ENCODE measurements around the gene FMO2. TPM values are rescaled to one million over a fixed set of nuclear protein-coding genes. Genes with fewer than 3 reads are reported as not detected.

FMO2 gene
- total RNA-seq, 2 donors from 2014 or later = 9.2 to 18.9 TPM

DNA sequence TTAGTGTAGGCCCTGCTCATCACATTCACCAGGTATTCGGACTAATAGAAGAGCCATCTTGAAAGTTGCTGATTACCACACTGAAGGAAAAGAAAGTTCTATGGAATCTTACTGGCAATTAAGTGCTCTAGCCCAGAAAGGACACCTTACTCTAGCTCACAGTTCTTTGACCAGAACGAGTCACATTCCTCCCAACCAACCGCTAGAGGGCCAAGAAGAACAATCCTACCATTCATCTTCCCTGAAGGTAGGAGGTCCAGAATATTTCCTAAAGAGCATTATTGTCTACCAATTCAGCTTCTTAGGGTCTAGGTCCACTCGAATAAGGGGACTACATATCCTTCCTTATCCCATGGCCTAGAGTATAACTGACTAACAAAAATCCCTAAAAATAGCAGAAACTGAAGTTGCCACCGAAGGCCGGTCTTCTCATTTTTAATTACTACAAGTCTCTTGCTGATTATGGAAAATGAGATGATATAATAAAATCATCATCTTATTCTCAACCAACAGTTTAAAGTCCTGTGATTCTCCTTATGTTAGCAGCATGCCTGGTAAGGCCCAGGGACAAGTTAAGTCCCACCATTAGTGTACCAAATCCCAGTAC lies 60.5 kb downstream of the FMO2 start:
- no peak overlapping the region for H3K27ac ChIP-seq
- TF ChIP-seq, protein P1, sequence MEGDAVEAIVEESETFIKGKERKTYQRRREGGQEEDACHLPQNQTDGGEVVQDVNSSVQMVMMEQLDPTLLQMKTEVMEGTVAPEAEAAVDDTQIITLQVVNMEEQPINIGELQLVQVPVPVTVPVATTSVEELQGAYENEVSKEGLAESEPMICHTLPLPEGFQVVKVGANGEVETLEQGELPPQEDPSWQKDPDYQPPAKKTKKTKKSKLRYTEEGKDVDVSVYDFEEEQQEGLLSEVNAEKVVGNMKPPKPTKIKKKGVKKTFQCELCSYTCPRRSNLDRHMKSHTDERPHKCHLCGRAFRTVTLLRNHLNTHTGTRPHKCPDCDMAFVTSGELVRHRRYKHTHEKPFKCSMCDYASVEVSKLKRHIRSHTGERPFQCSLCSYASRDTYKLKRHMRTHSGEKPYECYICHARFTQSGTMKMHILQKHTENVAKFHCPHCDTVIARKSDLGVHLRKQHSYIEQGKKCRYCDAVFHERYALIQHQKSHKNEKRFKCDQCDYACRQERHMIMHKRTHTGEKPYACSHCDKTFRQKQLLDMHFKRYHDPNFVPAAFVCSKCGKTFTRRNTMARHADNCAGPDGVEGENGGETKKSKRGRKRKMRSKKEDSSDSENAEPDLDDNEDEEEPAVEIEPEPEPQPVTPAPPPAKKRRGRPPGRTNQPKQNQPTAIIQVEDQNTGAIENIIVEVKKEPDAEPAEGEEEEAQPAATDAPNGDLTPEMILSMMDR (IDR thresholded peaks at IDR 0.05) = peak; percentile 41 to 72 (median 67)
- no peak for TF ChIP-seq POLR2A (IDR thresholded peaks at IDR 0.05)
- H3K36me3 ChIP-seq (replicated peaks in 1 of 2; ENCODE audit: insufficient read depth in 1 of 2, low read depth in 2 of 2) = no peaks in the 10 kb centered on the region
- no peak overlapping the region for H3K4me3 ChIP-seq
- 33 to 35% methylated on average over 6 of the region's 6 CpGs for WGBS, 2 donors
- intact Hi-C loops (cut with DNase I) = no loop called here
- no peaks in the 10 kb centered on the region for H3K9me3 ChIP-seq
- DNase-seq (peak; percentile 34 to 54 (median 48)), ATAC-seq (peak; percentile 77)
- no peaks in the 10 kb centered on the region for H3K4me1 ChIP-seq
- H3K27me3 ChIP-seq = no peaks in the 10 kb centered on the region

DNA sequence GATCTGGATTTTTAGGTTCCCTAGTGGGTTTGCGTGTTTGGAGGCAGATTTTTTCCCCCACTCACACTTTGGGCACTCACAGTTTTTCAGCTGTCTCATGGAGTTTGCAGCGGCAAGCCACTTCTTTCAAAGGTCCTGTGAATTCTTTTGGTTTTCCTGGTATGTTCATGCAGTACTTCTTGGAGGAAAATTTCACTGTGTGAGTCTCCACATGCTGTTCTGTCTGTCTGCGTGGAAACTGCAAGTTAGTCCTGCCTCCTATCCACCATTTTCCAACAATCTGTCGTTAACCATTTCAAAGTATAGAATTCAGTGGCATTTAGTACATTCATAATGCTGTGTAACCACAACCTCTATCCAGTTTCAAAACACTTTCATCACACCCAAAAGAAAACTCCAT lies 62.4 kb downstream of the FMO2 start:
- Histone ChIP-seq H3K4me1 (peaks cover 5% of the 10 kb centered on the region), H3K36me3 (replicated peaks in 1 of 2; ENCODE audit: insufficient read depth in 1 of 2, low read depth in 2 of 2) (no peaks in the 10 kb centered on the region), H3K27me3 (no peaks in the 10 kb centered on the region), H3K9me3 (no peaks in the 10 kb centered on the region), H3K27ac (no peak overlapping the region), H3K4me3 (no peak overlapping the region)
- WGBS, 2 donors = 69 to 87% methylated on average over 4 of the region's 4 CpGs
- intact Hi-C loops (cut with DNase I) = no loop called here
- TF ChIP-seq POLR2A (IDR thresholded peaks at IDR 0.05) = no peak
- TF ChIP-seq, protein P1 (IDR thresholded peaks at IDR 0.05) = no peak
- DNase-seq (no peak), ATAC-seq (no peak)

DNA sequence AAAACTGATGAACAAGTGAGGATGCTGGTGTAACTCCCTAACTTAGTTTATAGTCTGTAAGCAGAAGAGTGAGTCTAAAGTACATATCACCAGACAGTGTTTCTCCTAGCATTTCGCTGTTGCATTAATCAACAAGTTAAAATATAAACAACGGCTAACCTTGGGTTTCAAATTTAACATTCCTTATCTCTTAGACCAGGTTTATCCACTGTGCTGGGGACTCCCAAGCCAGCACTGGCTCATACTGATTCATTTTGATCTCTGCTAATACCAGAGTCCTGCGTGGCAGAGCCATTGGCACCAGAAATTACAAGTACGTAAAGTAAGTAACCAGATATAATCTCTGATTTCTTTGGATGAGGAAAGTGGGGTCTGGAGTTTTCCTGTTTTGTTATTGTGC lies 63.2 kb downstream of the FMO2 start, which contains the start of gene FMO1:
TSS of gene FMO1 (plus strand) at position 193 of the 400 bp plus-strand sequence. CDS start 9,594 bp downstream, outside the sequence.
- Histone ChIP-seq H3K4me1 (peaks cover 5% of the 10 kb centered on the region), H3K27me3 (no peaks in the 10 kb centered on the region), H3K9me3 (no peaks in the 10 kb centered on the region), H3K27ac (peak within 1 kb of the TSS in 2 of 4 donors; percentile 4 to 48), H3K4me3 (no peak within 1 kb of the TSS), H3K36me3 (replicated peaks in 1 of 2; ENCODE audit: insufficient read depth in 1 of 2, low read depth in 2 of 2) (no peaks in the 10 kb centered on the region)
- TF ChIP-seq POLR2A (IDR thresholded peaks at IDR 0.05) = no peak
- TF ChIP-seq, protein P1 (IDR thresholded peaks at IDR 0.05) = no peak
- DNase-seq (no peak), ATAC-seq (peak; percentile 47)
- intact Hi-C loops (cut with DNase I) = no loop called here
- 17 to 24% methylated on average over 4 of the region's 4 CpGs for WGBS, 2 donors

DNA sequence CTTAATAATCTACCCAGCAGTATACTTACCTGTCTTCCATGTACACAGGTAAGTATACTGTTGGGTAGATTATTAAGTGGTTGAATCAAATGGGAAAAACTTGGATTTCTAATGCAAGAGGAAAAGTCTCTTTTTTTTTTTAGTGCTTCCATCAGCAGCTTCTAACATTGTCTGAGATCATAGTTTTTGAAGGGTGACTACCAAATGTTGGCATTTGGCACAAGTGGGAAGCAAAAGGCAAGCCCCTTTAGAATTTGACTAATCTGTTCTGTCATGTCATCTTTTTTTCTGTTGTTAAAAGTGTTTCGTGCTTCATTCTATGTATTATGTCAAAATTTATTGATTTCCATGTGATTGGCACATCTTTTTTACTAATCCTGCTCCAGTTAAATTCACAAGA lies 63.7 kb downstream of the FMO2 start:
- H3K4me1 ChIP-seq = peaks cover 5% of the 10 kb centered on the region
- WGBS, 2 donors = 49 to 50% methylated on average over 1 of the region's 1 CpG
- H3K4me3 ChIP-seq = no peak overlapping the region
- DNase-seq (no peak), ATAC-seq (peak; percentile 4)
- no peaks in the 10 kb centered on the region for H3K9me3 ChIP-seq
- TF ChIP-seq, protein P1 (IDR thresholded peaks at IDR 0.05) = no peak
- no peak for TF ChIP-seq POLR2A (IDR thresholded peaks at IDR 0.05)
- peak overlapping the region in 2 of 4 donors; percentile 4 to 48 for H3K27ac ChIP-seq
- H3K36me3 ChIP-seq (replicated peaks in 1 of 2; ENCODE audit: insufficient read depth in 1 of 2, low read depth in 2 of 2) = no peaks in the 10 kb centered on the region
- intact Hi-C loops (cut with DNase I) = no loop called here
- H3K27me3 ChIP-seq = no peaks in the 10 kb centered on the region

DNA sequence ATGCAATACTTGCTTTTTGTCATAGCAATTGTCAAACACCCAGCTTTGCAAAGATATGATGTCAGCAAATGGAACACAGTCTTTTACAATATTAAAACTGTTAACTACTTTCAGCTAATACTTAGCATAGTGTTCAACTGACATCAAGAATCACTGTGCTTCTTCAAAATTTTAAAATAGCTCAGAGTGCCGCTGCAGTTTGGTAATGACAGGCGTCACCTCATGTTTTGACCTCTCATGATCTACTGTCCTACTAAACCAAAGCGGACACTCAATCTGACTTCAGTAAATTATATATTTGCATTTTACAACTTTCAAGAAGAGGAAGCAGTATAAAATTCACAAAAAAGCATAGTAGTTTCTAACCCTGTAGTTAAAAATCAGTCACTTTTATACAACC lies 65.2 kb downstream of the FMO2 start:
- DNase-seq (no peak), ATAC-seq (no peak)
- Histone ChIP-seq H3K27me3 (no peaks in the 10 kb centered on the region), H3K4me3 (no peak overlapping the region), H3K27ac (no peak overlapping the region), H3K36me3 (replicated peaks in 1 of 2; ENCODE audit: insufficient read depth in 1 of 2, low read depth in 2 of 2) (no peaks in the 10 kb centered on the region), H3K9me3 (no peaks in the 10 kb centered on the region), H3K4me1 (peaks cover 5% of the 10 kb centered on the region)
- intact Hi-C loops (cut with DNase I) = loop anchor here (10.0 kb wide), 1 partner anchor 55 kb away; no protein-coding TSS in a partner anchor
- TF ChIP-seq, protein P1 (IDR thresholded peaks at IDR 0.05) = no peak
- no peak for TF ChIP-seq POLR2A (IDR thresholded peaks at IDR 0.05)
- WGBS, 2 donors = 81 to 92% methylated on average over 3 of the region's 3 CpGs

Data from body of pancreas (tissue), 4 donors.